Measurements from ENCODE around the gene TMEM127.

DNA sequence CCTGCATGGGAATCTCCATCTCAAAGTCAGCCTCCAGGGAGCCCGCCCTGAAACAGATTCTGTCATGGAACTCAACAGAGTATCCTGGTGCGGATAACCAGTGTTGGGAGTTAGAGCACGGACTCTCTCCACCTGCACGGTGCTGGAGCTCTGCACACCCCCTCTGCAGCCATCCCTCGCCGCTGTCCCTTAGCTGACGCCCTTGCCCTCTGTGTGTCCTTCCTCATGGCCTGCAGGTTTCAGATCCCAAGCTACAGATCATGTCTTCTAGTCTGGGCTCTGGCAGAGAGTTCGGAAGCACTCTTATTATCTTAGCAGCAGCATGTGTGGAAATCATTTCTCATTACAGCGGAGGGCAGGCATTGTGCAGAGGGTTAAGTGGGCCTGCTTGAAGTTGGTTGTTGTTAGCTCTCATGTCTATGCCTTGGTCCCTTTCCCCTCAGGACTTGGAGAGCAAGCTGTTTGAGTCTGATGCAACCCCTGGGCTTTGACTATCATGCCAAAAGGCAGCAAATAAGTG, 26.0 kb downstream of the TMEM127 start:
- TF ChIP-seq EP300 (IDR thresholded peaks at IDR 0.05) (no peak), POLR2A (IDR thresholded peaks at IDR 0.05) (no peak), CTCF (IDR thresholded peaks at IDR 0.05) (no peak), POLR2AphosphoS5 (IDR thresholded peaks at IDR 0.05) (no peak)
